Measurements from ENCODE around the gene PCYOX1L. TPM values are rescaled to one million over a fixed set of nuclear protein-coding genes. Genes with fewer than 3 reads are reported as not detected.

Gene PCYOX1L
- total and polyA plus RNA-seq, 9 of the 15 experiments (the other 6 are each of a cell fraction or from before 2014, with no cell fraction given) = 2.3 to 17.9 (median 6.0) TPM

DNA sequence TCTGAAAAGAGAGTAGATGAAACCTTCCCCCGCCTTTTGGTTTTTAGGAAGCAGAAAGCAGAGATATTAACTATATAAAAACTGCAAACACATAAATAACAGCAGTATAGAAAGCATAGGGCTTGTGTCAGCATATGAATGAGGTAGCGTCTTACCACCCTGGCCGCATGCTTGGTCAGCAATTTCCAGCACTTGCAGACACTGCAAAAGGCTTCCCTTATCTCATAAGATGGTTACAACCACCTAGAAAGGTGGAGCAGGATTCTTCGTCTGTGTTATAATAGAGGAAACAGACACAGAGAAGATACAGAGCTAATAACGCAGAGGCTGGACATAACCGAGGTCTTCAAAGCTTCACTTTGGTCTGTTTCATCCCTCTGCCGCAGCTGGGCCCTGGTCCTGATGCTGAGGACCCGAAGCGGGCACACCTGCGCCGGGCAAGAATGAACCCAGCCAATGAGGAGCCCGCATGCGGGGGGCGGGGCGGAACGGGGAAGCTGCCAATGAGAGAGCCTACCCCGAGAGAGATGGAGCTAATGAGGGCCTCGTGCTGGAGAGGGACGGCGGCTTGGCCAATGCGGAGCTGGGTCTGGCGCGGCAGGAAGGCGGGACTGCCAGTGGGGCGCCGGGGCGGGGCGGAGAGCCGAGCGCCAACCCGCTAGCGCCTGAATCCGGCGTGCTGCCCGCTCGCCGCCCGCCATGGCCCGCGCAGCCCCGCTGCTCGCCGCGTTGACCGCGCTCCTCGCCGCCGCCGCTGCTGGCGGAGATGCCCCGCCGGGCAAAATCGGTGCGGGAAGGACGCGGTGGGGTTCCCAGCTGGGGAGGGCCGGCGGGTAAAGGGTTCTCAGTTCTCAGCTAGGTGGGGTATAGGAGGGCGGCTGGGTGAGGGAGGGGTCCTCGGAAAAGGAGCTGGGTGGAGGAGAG is at the start of gene PCYOX1L (continued):
- no peak for TF ChIP-seq PTTG1 (tag; IDR thresholded peaks at IDR 0.05; ENCODE audit: low read depth)
- no peak for TF ChIP-seq RHOXF2B (CRISPR knock-in tag; conservative IDR thresholded peaks at IDR 0.05)
- peak; percentile 99 for TF ChIP-seq RREB1 (CRISPR knock-in tag; IDR thresholded peaks at IDR 0.05)
- TF ChIP-seq, protein P1, sequence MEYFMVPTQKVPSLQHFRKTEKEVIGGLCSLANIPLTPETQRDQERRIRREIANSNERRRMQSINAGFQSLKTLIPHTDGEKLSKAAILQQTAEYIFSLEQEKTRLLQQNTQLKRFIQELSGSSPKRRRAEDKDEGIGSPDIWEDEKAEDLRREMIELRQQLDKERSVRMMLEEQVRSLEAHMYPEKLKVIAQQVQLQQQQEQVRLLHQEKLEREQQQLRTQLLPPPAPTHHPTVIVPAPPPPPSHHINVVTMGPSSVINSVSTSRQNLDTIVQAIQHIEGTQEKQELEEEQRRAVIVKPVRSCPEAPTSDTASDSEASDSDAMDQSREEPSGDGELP (CRISPR knock-in tag; IDR thresholded peaks at IDR 0.05; ENCODE audit: borderline replicate concordance) = peak; percentile 39
- peak; percentile 67 for TF ChIP-seq POLR2A (conservative IDR thresholded peaks at IDR 0.05)
- TF ChIP-seq FOS (IDR thresholded peaks at IDR 0.05; ENCODE audit: extremely low read depth, insufficient read length) = peak; percentile 80
- peak; percentile 74 for TF ChIP-seq JUND (IDR thresholded peaks at IDR 0.05; ENCODE audit: borderline replicate concordance, low read depth, low read length)
- no peak for TF ChIP-seq JUND (tag; IDR thresholded peaks at IDR 0.05; ENCODE audit: borderline replicate concordance, low read depth, low read length)
- TF ChIP-seq ATF7 (IDR thresholded peaks at IDR 0.05) = peak; percentile 99
- TF ChIP-seq ZNF140 (CRISPR knock-in tag; IDR thresholded peaks at IDR 0.05) = no peak
- TF ChIP-seq HNRNPL (IDR thresholded peaks at IDR 0.05; ENCODE audit: low read depth, low read length) = peak; percentile 78
- TF ChIP-seq ZNF146 (CRISPR knock-in tag; IDR thresholded peaks at IDR 0.05; ENCODE audit: unreplicated experiment) = no peak
- peak; percentile 92 for TF ChIP-seq CTBP1 (IDR thresholded peaks at IDR 0.05; ENCODE audit: borderline replicate concordance)
- TF ChIP-seq ZNF41 (CRISPR knock-in tag; conservative IDR thresholded peaks at IDR 0.05) = no peak
- TF ChIP-seq ZBTB9 (CRISPR knock-in tag; IDR thresholded peaks at IDR 0.05) = 0 out of 2 replicates have a peak, but pooled peaks have one; percentile 39
- TF ChIP-seq PHF20 (IDR thresholded peaks at IDR 0.05; ENCODE audit: partially characterized antibody) = peak; percentile 41
- TF ChIP-seq TBP (optimal IDR thresholded peaks at IDR 0.05; ENCODE audit: low read depth, low read length) = peak; percentile 61
- TF ChIP-seq GATAD2A (IDR thresholded peaks at IDR 0.05) = no peak
- peak; percentile 68; the same call in 1 of the 2 replicates for TF ChIP-seq CEBPG (CRISPR knock-in tag; IDR thresholded peaks at IDR 0.05)
- TF ChIP-seq CEBPG (tag; conservative IDR thresholded peaks at IDR 0.05 in 1 of 2, IDR thresholded peaks at IDR 0.05 in 1 of 2) = no peak
- TF ChIP-seq RBBP5 (IDR thresholded peaks at IDR 0.05; ENCODE audit: borderline replicate concordance, insufficient read depth, low read length, poor library complexity, severe bottlenecking) = no peak
- TF ChIP-seq NFE2 (IDR thresholded peaks at IDR 0.05; ENCODE audit: low read depth) = peak; percentile 57

All from K562 (cell line).